IPS-18a (cell line): Measurements from ENCODE around the gene ICOSLG.
"Not testable (repeated sequence)": the region's sequence is repeated elsewhere in the genome, so short reads cannot be mapped to it uniquely, and the experiment has no call there.

ENCODE experiments used
- H3K27ac ChIP-seq: one replicate; pipeline ENCODE4 v1.5.1; 2013; ENCODE audit warnings: low read length
- H3K27me3 ChIP-seq: one replicate; pipeline ENCODE4 v1.6.1; 2013; ENCODE audit warnings: mild to moderate bottlenecking, low read length; ENCODE audit not compliant: control insufficient read depth, insufficient read depth
- H3K36me3 ChIP-seq: one replicate; pipeline ENCODE4 v1.6.1; 2013; ENCODE audit warnings: low read depth, low read length; ENCODE audit not compliant: control insufficient read depth
- H3K4me1 ChIP-seq: one replicate; pipeline ENCODE4 v1.6.1; 2013; ENCODE audit warnings: low read depth, low read length; ENCODE audit not compliant: control insufficient read depth
- H3K4me3 ChIP-seq: one replicate; pipeline ENCODE4 v1.5.1; 2013; ENCODE audit warnings: low read length
- H3K9ac ChIP-seq: one replicate; pipeline ENCODE4 v1.6.1; 2013; ENCODE audit warnings: mild to moderate bottlenecking, low read length, moderate library complexity
- H3K9me3 ChIP-seq: one replicate; pipeline ENCODE4 v1.6.1; 2013; ENCODE audit warnings: low read depth, low read length; ENCODE audit not compliant: control insufficient read depth

ICOSLG gene

DNA sequence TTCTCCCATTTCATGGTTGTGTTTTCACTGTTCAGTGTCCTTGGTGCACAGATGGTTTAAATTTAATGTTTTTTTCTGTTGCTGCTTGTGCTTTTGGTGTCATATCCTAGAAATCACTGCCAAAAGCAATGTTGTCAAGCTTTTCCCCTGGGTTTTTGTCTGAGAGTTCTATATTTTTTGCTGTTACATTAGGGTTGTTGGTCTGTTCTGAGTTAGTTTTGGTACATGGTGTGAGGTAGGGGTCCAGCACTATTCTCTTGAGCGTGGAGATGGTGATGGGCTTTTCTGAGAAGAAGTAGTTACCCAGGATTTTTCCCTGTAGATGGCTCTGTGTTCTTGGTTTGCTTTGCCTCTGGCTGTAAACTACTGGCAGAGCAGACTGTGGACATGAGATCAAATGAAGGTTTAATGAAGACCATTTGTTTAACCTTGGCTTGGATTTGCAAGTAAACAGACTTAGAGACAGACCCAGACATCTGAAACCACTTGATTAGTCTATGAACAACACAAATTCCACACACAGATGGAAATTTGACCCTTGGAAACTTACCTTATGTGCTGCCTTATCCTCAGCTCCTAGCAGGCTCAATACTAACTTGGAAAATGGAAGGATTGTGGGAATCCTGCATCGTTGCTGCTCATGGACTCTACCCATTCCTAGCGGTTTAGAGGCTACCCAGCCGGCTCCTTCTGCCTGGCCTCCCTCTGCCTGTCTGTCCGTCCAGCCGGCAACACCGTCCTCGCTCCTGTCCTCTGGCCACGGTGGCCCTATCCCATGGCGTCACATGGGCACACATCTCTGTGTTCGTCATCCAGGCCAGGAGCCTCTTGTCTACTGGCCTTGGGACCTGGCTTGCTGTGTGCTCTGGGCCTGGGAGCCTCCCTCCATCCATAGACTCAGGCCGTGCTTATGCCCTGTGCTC lies 50.1 kb downstream of the ICOSLG start:
- not testable (repeated sequence) for H3K27me3 ChIP-seq

GRCh38 chr21:44184862-44185261 lies 55.9 kb downstream of the ICOSLG start:
- H3K36me3 ChIP-seq, H3K27me3 ChIP-seq, H3K9me3 ChIP-seq, H3K9ac ChIP-seq, H3K27ac ChIP-seq, H3K4me1 ChIP-seq, H3K4me3 ChIP-seq: not testable (repeated sequence)

More for the DNA sequence above, 50.1 kb downstream of the ICOSLG start:
- H3K4me3 ChIP-seq, H3K27ac ChIP-seq, H3K9me3 ChIP-seq, H3K4me1 ChIP-seq, H3K9ac ChIP-seq, H3K36me3 ChIP-seq: not testable (repeated sequence)

GRCh38 chr21:44182202-44182601 lies 58.5 kb downstream of the ICOSLG start:
- not testable (repeated sequence) for H3K4me3 ChIP-seq

DNA sequence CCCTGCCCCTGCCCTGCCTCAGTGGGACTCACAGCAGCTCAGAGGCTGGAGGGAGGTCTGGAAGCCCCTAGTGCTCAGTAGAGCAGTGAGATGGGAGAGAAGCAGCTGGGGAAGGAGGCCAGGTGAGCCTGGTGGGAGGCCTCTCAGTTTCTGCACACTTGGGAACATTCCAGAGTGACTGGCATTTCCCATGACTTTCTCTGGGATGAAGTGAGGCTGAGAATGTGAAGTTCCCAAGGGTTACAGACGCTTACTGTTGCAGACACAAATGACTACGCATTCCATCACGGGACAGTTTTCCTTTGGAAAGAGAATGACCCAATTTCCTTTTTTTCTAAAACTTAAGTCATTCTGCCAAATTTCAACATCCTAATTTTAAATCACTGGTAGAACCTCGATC lies 59.2 kb downstream of the ICOSLG start:
- H3K27ac ChIP-seq, H3K9me3 ChIP-seq, H3K4me3 ChIP-seq, H3K4me1 ChIP-seq, H3K9ac ChIP-seq, H3K36me3 ChIP-seq, H3K27me3 ChIP-seq: not testable (repeated sequence)

More at GRCh38 chr21:44182202-44182601, 58.5 kb downstream of the ICOSLG start:
- not testable (repeated sequence) for H3K9me3 ChIP-seq, H3K36me3 ChIP-seq, H3K27ac ChIP-seq, H3K9ac ChIP-seq, H3K4me1 ChIP-seq, H3K27me3 ChIP-seq

GRCh38 chr21:44176127-44176526 lies 64.6 kb downstream of the ICOSLG start:
- H3K9ac ChIP-seq, H3K36me3 ChIP-seq, H3K4me1 ChIP-seq, H3K27me3 ChIP-seq, H3K27ac ChIP-seq, H3K9me3 ChIP-seq, H3K4me3 ChIP-seq: not testable (repeated sequence)

DNA sequence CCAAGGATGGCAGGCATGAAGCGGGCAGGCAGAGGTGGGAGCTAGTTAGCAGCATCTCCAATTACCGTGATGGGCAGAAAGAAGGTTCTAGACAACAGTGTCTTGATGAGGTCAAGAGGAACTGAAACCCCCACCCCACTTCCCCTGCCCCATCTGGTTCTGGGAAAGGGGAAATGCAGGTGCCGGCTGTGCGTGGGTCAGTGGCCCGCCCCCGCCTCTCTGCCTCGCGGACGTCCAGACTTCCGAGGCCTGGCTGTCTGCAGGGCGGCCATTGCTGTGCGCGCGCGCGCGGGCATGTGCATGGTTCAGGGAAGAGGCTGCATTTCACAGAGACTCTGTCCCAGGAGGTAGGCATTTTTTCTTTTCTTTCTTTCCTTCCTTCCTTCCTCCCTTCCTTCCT lies 65.6 kb downstream of the ICOSLG start:
- H3K27me3 ChIP-seq, H3K36me3 ChIP-seq, H3K4me3 ChIP-seq, H3K27ac ChIP-seq, H3K4me1 ChIP-seq, H3K9ac ChIP-seq, H3K9me3 ChIP-seq: not testable (repeated sequence)
